GM12878 (cell line): Measurements from ENCODE around the gene MKRN2. TPM values are rescaled to one million over a fixed set of nuclear protein-coding genes. Genes with fewer than 3 reads are reported as not detected.

Source experiments
- ATAC-seq: fragments of 200-7000 bp; cut with Tn5 transposase; 3 replicates; pipeline ENCODE4 v1.9.1; 2020; ENCODE audit warnings: mild to moderate bottlenecking, moderate library complexity
- BruUV-seq: library from RNA; stranded (reverse); fragments of 400-500 nt; replicated peaks from 2 replicates; lab custom pipeline; 2021; lab: Mats Ljungman, UMichigan
- CTCF ChIA-PET: fragments of 300-600 bp; sonication (Branson Sonifier 250); formaldehyde crosslinking; extraction: SDS; loops from one replicate; lab custom pipeline; 2021; ENCODE audit warnings: inconsistent platforms; lab: Yijun Ruan, JAX
- POLR2A ChIA-PET: fragments of 350-600 bp; formaldehyde crosslinking; extraction: SDS; loops from one replicate; lab custom pipeline; 2021; ENCODE audit warnings: inconsistent platforms; lab: Charles Lee
- RAD21 ChIA-PET: fragments of 300-600 bp; sonication (Branson Sonifier 250); formaldehyde crosslinking; loops from one replicate; lab custom pipeline; 2023; ENCODE audit warnings: antibody characterized with exemption; ENCODE audit not compliant: unreplicated experiment; lab: Charles Lee
- SMC1A ChIA-PET: fragments of 300-600 bp; sonication (Branson Sonifier 250); formaldehyde crosslinking; loops from one replicate; lab custom pipeline; 2023; ENCODE audit not compliant: unreplicated experiment, uncharacterized antibody; lab: Charles Lee
- DNase-seq: peaks from one replicate; pipeline ENCODE4 v3.0.0-alpha.2; 2011; ENCODE audit warnings: low read depth, low spot score
- FAIRE-seq: peaks from 3 replicates; lab custom pipeline; 2011; peaks lifted over from hg19 to GRCh38; lab: Jason Lieb, UNC
- H2AFZ ChIP-seq: 2 replicates; pipeline ENCODE4 v1.6.0; 2011; ENCODE audit warnings: low read depth, low read length, control low read depth; ENCODE audit not compliant: control insufficient read depth
- H3K27ac ChIP-seq: 2 replicates; pipeline ENCODE4 v1.5.1; 2011; ENCODE audit warnings: control low read depth; ENCODE audit not compliant: control insufficient read depth, insufficient read depth
- H3K27me3 ChIP-seq, 2 experiments: replicated peaks in 1 of 2; 2 replicates each; pipeline versions ENCODE4 v1.6.0 to v1.6.1; 2011; ENCODE audit warnings: low read length in 1 of 2; ENCODE audit not compliant: control insufficient read depth in 2 of 2, insufficient read depth in 2 of 2
- H3K36me3 ChIP-seq, 2 experiments: 2 replicates each; pipeline ENCODE4 v1.5.1; 2011; ENCODE audit warnings: low read length in 1 of 2; ENCODE audit not compliant: control insufficient read depth in 2 of 2, insufficient read depth in 2 of 2
- H3K4me1 ChIP-seq: 2 replicates; pipeline ENCODE4 v1.6.1; 2011; ENCODE audit warnings: mild to moderate bottlenecking, low read length, moderate library complexity, mixed read lengths; ENCODE audit not compliant: control insufficient read depth, insufficient read depth
- H3K4me2 ChIP-seq: 2 replicates; pipeline ENCODE4 v1.6.0; 2011; ENCODE audit warnings: control low read depth; ENCODE audit not compliant: control insufficient read depth, insufficient read depth
- H3K4me3 ChIP-seq: fragments of 200-600 bp; sonication (generic); 2 replicates; pipeline ENCODE4 v1.5.1; 2016
- H3K79me2 ChIP-seq: 2 replicates; pipeline ENCODE4 v1.6.0; 2011; ENCODE audit warnings: low read length; ENCODE audit not compliant: control insufficient read depth, insufficient read depth
- H3K9ac ChIP-seq: 2 replicates; pipeline ENCODE4 v1.8.0; 2011; ENCODE audit warnings: low read length, control low read depth, mixed read lengths; ENCODE audit not compliant: control insufficient read depth, insufficient read depth
- H3K9me3 ChIP-seq: replicated peaks from 3 replicates; pipeline ENCODE4 v1.5.1; 2011; ENCODE audit warnings: mild to moderate bottlenecking, low read length; ENCODE audit not compliant: control insufficient read depth, insufficient read depth
- H4K20me1 ChIP-seq: 2 replicates; pipeline ENCODE4 v1.6.0; 2011; ENCODE audit not compliant: control insufficient read depth, insufficient read depth
- CBX3 ChIP-seq: fragments of 200-600 bp; sonication (generic); IDR thresholded peaks from 2 replicates; pipeline ENCODE4 v1.6.1; 2016; ENCODE audit warnings: low read depth, borderline replicate concordance
- GABPA ChIP-seq: IDR thresholded peaks from 2 replicates; pipeline ENCODE4 v1.6.1; 2014; ENCODE audit warnings: antibody characterized with exemption, low read depth, mild to moderate bottlenecking, inconsistent platforms
- GATAD2B ChIP-seq: fragments of 450-650 bp; conservative IDR thresholded peaks from 2 replicates; pipeline ENCODE4 v1.6.1; 2017; ENCODE audit warnings: low read depth, mild to moderate bottlenecking, moderate library complexity
- HDAC6 ChIP-seq: fragments of 200-600 bp; sonication (generic); IDR thresholded peaks from one replicate; pipeline ENCODE4 v1.8.0; 2017; ENCODE audit warnings: antibody characterized with exemption; ENCODE audit not compliant: unreplicated experiment
- IKZF1 ChIP-seq: fragments of 450-650 bp; conservative IDR thresholded peaks from 2 replicates; pipeline ENCODE4 v1.6.1; 2017; ENCODE audit warnings: antibody characterized with exemption, mild to moderate bottlenecking
- IKZF2 ChIP-seq, 2 experiments: fragments of 450-650 bp; IDR thresholded peaks; 2 replicates each; pipeline ENCODE4 v1.6.1; 2017; ENCODE audit warnings: mild to moderate bottlenecking in 2 of 2, moderate library complexity in 2 of 2
- KLF5 ChIP-seq: fragments of 450-650 bp; IDR thresholded peaks from 2 replicates; pipeline ENCODE4 v1.6.1; 2014; ENCODE audit warnings: mild to moderate bottlenecking; ENCODE audit not compliant: partially characterized antibody
- MTA2 ChIP-seq: fragments of 450-650 bp; IDR thresholded peaks from 2 replicates; pipeline ENCODE4 v1.6.1; 2016; ENCODE audit warnings: low read depth, mild to moderate bottlenecking, moderate library complexity
- POLR2A ChIP-seq: IDR thresholded peaks from 2 replicates; pipeline ENCODE4 v1.6.1; 2011; ENCODE audit warnings: low read depth, mild to moderate bottlenecking, low read length
- SIX5 ChIP-seq: IDR thresholded peaks from 2 replicates; pipeline ENCODE4 v1.6.1; 2011; ENCODE audit warnings: mild to moderate bottlenecking, low read depth, low read length, moderate library complexity; ENCODE audit not compliant: severe bottlenecking
- SPI1 ChIP-seq: IDR thresholded peaks from 2 replicates; pipeline ENCODE4 v1.6.1; 2011; ENCODE audit warnings: low read depth, mild to moderate bottlenecking, low read length, moderate library complexity, borderline replicate concordance; ENCODE audit not compliant: insufficient read depth
- TARDBP ChIP-seq: IDR thresholded peaks from 2 replicates; pipeline ENCODE4 v1.6.1; 2016; ENCODE audit warnings: borderline replicate concordance
- YY1 ChIP-seq: IDR thresholded peaks from 2 replicates; pipeline ENCODE4 v1.6.1; 2011; ENCODE audit warnings: low read depth, mild to moderate bottlenecking, low read length
- WGBS: methylation state at CpG from one replicate; pipeline ENCODE4 v1.1.6; 2016; ENCODE audit warnings: low lambda C conversion rate; ENCODE audit not compliant: insufficient replicate concordance, insufficient coverage; ENCODE audit errors: missing lambda C conversion rate; 5-methylcytosine and 5-hydroxymethylcytosine counted together
- in situ Hi-C: fragments of 300-500 bp; cut with MboI; formaldehyde crosslinking; loops from 9 replicates; pipeline ENCODE4 v1.14.3; 2018; ENCODE audit warnings: mixed read lengths
- intact Hi-C: fragments of 100-400 bp; cut with micrococcal nuclease; formaldehyde crosslinking; loops from one replicate; pipeline ENCODE4 v1.14.2; 2022; ENCODE audit not compliant: unreplicated experiment
- polyA plus RNA-seq, 11 experiments: library from polyadenylated mRNA; depleted of rRNA in 4 of 11; unstranded in 6 of 11; stranded (reverse) in 5 of 11; fragments of >200 nt; fragmentation: Nextera tagmentation in 4 of 11; fragmentation: Illumina TruSeq in 1 of 11; extraction: Ambion mirVana in 4 of 11; extraction: Trizol in 1 of 11; gene quantifications; 1 replicate in 1 of 11; 2 replicates in 10 of 11; pipeline versions ENCODE4 v1.2.1 to v1.2.3, GENCODE V29; 2011 to 2016; ENCODE audit warnings: inconsistent platforms in 2 of 11, missing spikeins in 2 of 11, low read depth in 1 of 11
- total RNA-seq, 4 experiments: library from RNA; depleted of rRNA in 3 of 4; stranded (reverse); fragments of >200 nt in 3 of 4; fragmentation: Illumina TruSeq in 1 of 4; extraction: Trizol in 1 of 4; gene quantifications; 2 replicates each; pipeline versions ENCODE4 v1.2.1 to v1.2.3, GENCODE V29; 2013 to 2021

Gene MKRN2
- total and polyA plus RNA-seq, 10 of the 15 experiments (the other 5 are each of a cell fraction or from before 2014, with no cell fraction given) = 15.4 to 40.7 (median 34.4) TPM

- no peaks in the 10 kb centered on the region for H3K27me3 ChIP-seq
- no peak for FAIRE-seq
- SMC1A ChIA-PET = interaction anchor here (0.8 to 2.5 kb wide), 6 partner anchors 8 to 105 kb away, joined by 3 to 8 read pairs (median 4); partner anchors contain the start of gene MKRN2OS
- TF ChIP-seq POLR2A (0 out of 2 replicates have a peak, but pooled peaks have one; percentile 47), GABPA (no peak), TARDBP (no peak), SPI1 (no peak), IKZF2 (IDR thresholded peaks at IDR 0.05) (peak in 1 of 2 experiments; percentile 25; a peak in 1 of 4 replicates), YY1 (peak; percentile 72; the same call in 1 of the 2 replicates), SIX5 (no peak), MTA2 (0 out of 2 replicates have a peak, but pooled peaks have one; percentile 21), CBX3 (no peak), GATAD2B (peak; percentile 36; the same call in 1 of the 2 replicates), KLF5 (no peak), IKZF1 (peak; percentile 41; the same call in 1 of the 2 replicates), HDAC6 (peak; percentile 57)
- TF ChIP-seq, all 136 proteins: peak for 7
- Histone ChIP-seq H3K9ac (peak overlapping the region; percentile 33; the same call in 1 of the 2 replicates), H3K4me3 (peak overlapping the region; percentile 75), H2AFZ (peak overlapping the region; percentile 70), H3K27ac (no peak overlapping the region), H3K4me2 (peak overlapping the region; percentile 83), H3K79me2 (peaks cover 22% of the 10 kb centered on the region), H4K20me1 (no peaks in the 10 kb centered on the region), H3K9me3 (no peaks in the 10 kb centered on the region), H3K36me3 (no peaks in the 10 kb centered on the region), H3K4me1 (no peaks in the 10 kb centered on the region)
- ATAC-seq = peak; percentile 5
- in situ Hi-C loops = no loop called here
- BruUV-seq = no TSS peak
- intact Hi-C loops = no loop called here
- WGBS = 2% methylated on average over 26 of the region's 26 CpGs
- RAD21 ChIA-PET = interaction anchor here (0.6 to 1.0 kb wide), 3 partner anchors 142 to 288 kb away, joined by 3 read pairs; no protein-coding TSS in a partner anchor
- no peak for DNase-seq
- POLR2A ChIA-PET = interaction anchor here (0.9 kb wide), 1 partner anchor 13 kb away, joined by 3 read pairs; no protein-coding TSS in a partner anchor
- CTCF ChIA-PET = interaction anchor here (1.0 to 1.4 kb wide), 4 partner anchors 9 to 74 kb away, joined by 3 to 4 read pairs (median 4); partner anchors contain the start of gene TSEN2
Observed at GRCh38 chr3:12553921-12554391, 2.9 kb upstream of the MKRN2 start.
